Calu3 (cell line): ENCODE data around the gene PRAF2. TPM values are rescaled to one million over a fixed set of nuclear protein-coding genes. Genes with fewer than 3 reads are reported as not detected.

ENCODE experiments used
- BruUV-seq: library from RNA; stranded (reverse); fragments of 400-500 nt; replicated peaks from 2 replicates; lab custom pipeline; 2021; lab: Mats Ljungman, UMichigan
- CTCF ChIA-PET: fragments of 300-600 bp; sonication (Branson Sonifier 250); formaldehyde crosslinking; loops from one replicate; lab custom pipeline; 2022; ENCODE audit warnings: antibody characterized with exemption; lab: Charles Lee
- DNase-seq: peaks from one replicate; pipeline ENCODE4 v3.0.0; 2022
- H3K27ac Mint-ChIP-seq: one replicate; pipeline ENCODE4 v1.8.0; 2022; ENCODE audit warnings: mixed read lengths; ENCODE audit not compliant: unreplicated experiment
- H3K27me3 Mint-ChIP-seq: one replicate; pipeline ENCODE4 v1.8.0; 2022; ENCODE audit warnings: mixed read lengths; ENCODE audit not compliant: unreplicated experiment
- H3K36me3 Mint-ChIP-seq: one replicate; pipeline ENCODE4 v1.8.0; 2022; ENCODE audit warnings: mild to moderate bottlenecking, moderate library complexity, mixed read lengths; ENCODE audit not compliant: insufficient read depth, unreplicated experiment
- H3K4me1 Mint-ChIP-seq: one replicate; pipeline ENCODE4 v1.8.0; 2022; ENCODE audit warnings: mild to moderate bottlenecking, low read depth, mixed read lengths; ENCODE audit not compliant: unreplicated experiment
- H3K4me3 Mint-ChIP-seq: one replicate; pipeline ENCODE4 v1.8.0; 2022; ENCODE audit warnings: mild to moderate bottlenecking, low read depth, moderate library complexity, mixed read lengths; ENCODE audit not compliant: unreplicated experiment
- H3K9me3 Mint-ChIP-seq: one replicate; pipeline ENCODE4 v1.8.0; 2022; ENCODE audit warnings: low read depth, mixed read lengths; ENCODE audit not compliant: unreplicated experiment
- CTCF ChIP-seq: fragments of 200-600 bp; IDR thresholded peaks from one replicate; pipeline ENCODE4 v1.8.0; 2022; ENCODE audit warnings: antibody characterized with exemption; ENCODE audit not compliant: unreplicated experiment
- intact Hi-C: fragments of 100-400 bp; cut with micrococcal nuclease; formaldehyde crosslinking; loops from one replicate; pipeline ENCODE4 v1.10.0; 2022; ENCODE audit not compliant: unreplicated experiment
- total RNA-seq: library from RNA; stranded (reverse); gene quantifications from 2 replicates; pipeline ENCODE4 v1.2.3, GENCODE V29; 2022

The PRAF2 gene
- total RNA-seq, 1 experiment from 2014 or later = 16.1 TPM

- intact Hi-C loops = no loop called here
- Mint-ChIP-seq H3K27me3 (no peaks in the 10 kb centered on the region), H3K9me3 (no peaks in the 10 kb centered on the region), H3K4me3 (peak overlapping the region; percentile 76), H3K4me1 (peaks cover 11% of the 10 kb centered on the region), H3K36me3 (peaks cover 28% of the 10 kb centered on the region), H3K27ac (peak overlapping the region; percentile 78)
- CTCF ChIA-PET = no interaction called here
- no peak for TF ChIP-seq CTCF
- BruUV-seq = no TSS peak
- no peak for DNase-seq
Measured at GRCh38 chrX:49072712-49073095, 1.1 kb downstream of the PRAF2 start.

GRCh38 chrX:49071877-49072711 lies 1.7 kb downstream of the PRAF2 start:
- Mint-ChIP-seq H3K36me3 (peaks cover 28% of the 10 kb centered on the region), H3K27me3 (no peaks in the 10 kb centered on the region), H3K9me3 (no peaks in the 10 kb centered on the region), H3K27ac (no peak overlapping the region), H3K4me1 (peaks cover 11% of the 10 kb centered on the region), H3K4me3 (peak overlapping the region; percentile 76)
- intact Hi-C loops = no loop called here
- BruUV-seq = no TSS peak
- CTCF ChIA-PET = no interaction called here
- TF ChIP-seq CTCF = no peak
- no peak for DNase-seq

- no TSS peak for BruUV-seq
- TF ChIP-seq CTCF = no peak
- H3K9me3 Mint-ChIP-seq = no peaks in the 10 kb centered on the region
- H3K27me3 Mint-ChIP-seq = no peaks in the 10 kb centered on the region
- no peak for DNase-seq
- H3K4me3 Mint-ChIP-seq = no peak overlapping the region
- peaks cover 28% of the 10 kb centered on the region for H3K36me3 Mint-ChIP-seq
- intact Hi-C loops = no loop called here
- peaks cover 11% of the 10 kb centered on the region for H3K4me1 Mint-ChIP-seq
- CTCF ChIA-PET = no interaction called here
- no peak overlapping the region for H3K27ac Mint-ChIP-seq
Measured at GRCh38 chrX:49070988-49071387, 2.8 kb downstream of the PRAF2 start.

- TSS peak; percentile 12 for BruUV-seq
Measured at GRCh38 chrX:49069038-49069437, 4.8 kb downstream of the PRAF2 start.

More at GRCh38 chrX:49069038-49069437, 4.8 kb downstream of the PRAF2 start:
- Mint-ChIP-seq H3K4me3 (no peak overlapping the region), H3K27ac (no peak overlapping the region), H3K9me3 (no peaks in the 10 kb centered on the region), H3K4me1 (peaks cover 11% of the 10 kb centered on the region), H3K36me3 (peaks cover 30% of the 10 kb centered on the region), H3K27me3 (no peaks in the 10 kb centered on the region)
- no peak for DNase-seq
- intact Hi-C loops = no loop called here
- TF ChIP-seq CTCF = no peak
- CTCF ChIA-PET = no interaction called here
